Activated naive CD8-positive, alpha-beta T cell treated with anti-CD3 and anti-CD28 coated beads for 36 hours (primary cell): ENCODE results near the gene GRAP2. TPM values are rescaled to one million over a fixed set of nuclear protein-coding genes. Genes with fewer than 3 reads are reported as not detected.
"Not testable (repeated sequence)": the region's sequence is repeated elsewhere in the genome, so short reads cannot be mapped to it uniquely, and the experiment has no call there.

ENCODE experiments used
- DNase-seq: peaks from one replicate; pipeline ENCODE4 v3.0.0; 2021
- H3K27ac Mint-ChIP-seq: one replicate; pipeline ENCODE4 v1.8.0; 2022; ENCODE audit warnings: mild to moderate bottlenecking, moderate library complexity, mixed read lengths
- H3K27me3 Mint-ChIP-seq: one replicate; pipeline ENCODE4 v1.8.0; 2022; ENCODE audit warnings: mild to moderate bottlenecking, mixed read lengths
- H3K36me3 Mint-ChIP-seq: one replicate; pipeline ENCODE4 v1.8.0; 2021; ENCODE audit warnings: mild to moderate bottlenecking, mixed read lengths
- H3K4me1 Mint-ChIP-seq: one replicate; pipeline ENCODE4 v1.8.0; 2021; ENCODE audit warnings: mixed read lengths
- H3K4me3 Mint-ChIP-seq: one replicate; pipeline ENCODE4 v1.8.0; 2022; ENCODE audit warnings: mild to moderate bottlenecking, moderate library complexity, mixed read lengths
- H3K9me3 Mint-ChIP-seq: one replicate; pipeline ENCODE4 v1.8.0; 2022; ENCODE audit warnings: mixed read lengths
- total RNA-seq, 2 experiments: library from RNA; stranded (reverse); gene quantifications; one replicate each; pipeline ENCODE4 v1.2.3, GENCODE V29; 2021

The GRAP2 gene
- total RNA-seq, 2 experiments from 2014 or later, result 65.2 to 65.5 TPM

- DNase-seq, result no peak
- H3K36me3 Mint-ChIP-seq, result peaks cover 24% of the 10 kb centered on the region
- no peaks in the 10 kb centered on the region for H3K27me3 Mint-ChIP-seq
- peak overlapping the region; percentile 89 for H3K27ac Mint-ChIP-seq
- peaks cover 97% of the 10 kb centered on the region for H3K4me1 Mint-ChIP-seq
- H3K9me3 Mint-ChIP-seq, result no peaks in the 10 kb centered on the region
- H3K4me3 Mint-ChIP-seq, result peak overlapping the region; percentile 27
Measured at GRCh38 chr22:39941601-39942000, 40.7 kb downstream of the GRAP2 start.

GRCh38 chr22:39942439-39943230, 41.8 kb downstream of the GRAP2 start:
- peaks cover 30% of the 10 kb centered on the region for H3K36me3 Mint-ChIP-seq
- H3K27ac Mint-ChIP-seq, result peak overlapping the region; percentile 95
- H3K4me3 Mint-ChIP-seq, result peak overlapping the region; percentile 72
- H3K27me3 Mint-ChIP-seq, result no peaks in the 10 kb centered on the region
- H3K4me1 Mint-ChIP-seq, result peaks cover 97% of the 10 kb centered on the region
- no peak for DNase-seq
- H3K9me3 Mint-ChIP-seq, result no peaks in the 10 kb centered on the region

- H3K36me3 Mint-ChIP-seq, result peaks cover 31% of the 10 kb centered on the region
- H3K27me3 Mint-ChIP-seq, result no peaks in the 10 kb centered on the region
- H3K4me1 Mint-ChIP-seq, result peaks cover 97% of the 10 kb centered on the region
- peak; percentile 71 for DNase-seq
- peak overlapping the region; percentile 95 for H3K27ac Mint-ChIP-seq
- no peaks in the 10 kb centered on the region for H3K9me3 Mint-ChIP-seq
- peak overlapping the region; percentile 72 for H3K4me3 Mint-ChIP-seq
Measured at GRCh38 chr22:39943337-39943736, 42.5 kb downstream of the GRAP2 start.

GRCh38 chr22:39943953-39944872, 43.3 kb downstream of the GRAP2 start:
- H3K4me1 Mint-ChIP-seq, result peaks cover 97% of the 10 kb centered on the region
- DNase-seq, result no peak
- H3K36me3 Mint-ChIP-seq, result peaks cover 40% of the 10 kb centered on the region
- H3K9me3 Mint-ChIP-seq, result no peaks in the 10 kb centered on the region
- peak overlapping the region; percentile 72 for H3K4me3 Mint-ChIP-seq
- peak overlapping the region; percentile 95 for H3K27ac Mint-ChIP-seq
- no peaks in the 10 kb centered on the region for H3K27me3 Mint-ChIP-seq

GRCh38 chr22:39946126-39946502, 45.2 kb downstream of the GRAP2 start:
- H3K27me3 Mint-ChIP-seq, result no peaks in the 10 kb centered on the region
- peaks cover 56% of the 10 kb centered on the region for H3K36me3 Mint-ChIP-seq
- no peak for DNase-seq
- peak overlapping the region; percentile 95 for H3K27ac Mint-ChIP-seq
- peaks cover 100% of the 10 kb centered on the region for H3K4me1 Mint-ChIP-seq
- no peak overlapping the region for H3K4me3 Mint-ChIP-seq
- H3K9me3 Mint-ChIP-seq, result no peaks in the 10 kb centered on the region

- Mint-ChIP-seq H3K9me3 (no peaks in the 10 kb centered on the region), H3K36me3 (peaks cover 59% of the 10 kb centered on the region), H3K27me3 (no peaks in the 10 kb centered on the region), H3K4me1 (peaks cover 100% of the 10 kb centered on the region), H3K27ac (peak overlapping the region; percentile 95), H3K4me3 (peak overlapping the region; percentile 64)
- DNase-seq, result no peak
Measured at GRCh38 chr22:39946503-39947219, 45.8 kb downstream of the GRAP2 start.

GRCh38 chr22:39947220-39948216, 46.6 kb downstream of the GRAP2 start:
- Mint-ChIP-seq H3K27me3 (no peaks in the 10 kb centered on the region), H3K27ac (peak overlapping the region; percentile 95), H3K4me3 (peak overlapping the region; percentile 64), H3K4me1 (peaks cover 99% of the 10 kb centered on the region), H3K36me3 (peaks cover 61% of the 10 kb centered on the region), H3K9me3 (no peaks in the 10 kb centered on the region)
- DNase-seq, result no peak

- peaks cover 74% of the 10 kb centered on the region for H3K36me3 Mint-ChIP-seq
- H3K9me3 Mint-ChIP-seq, result no peaks in the 10 kb centered on the region
- H3K4me3 Mint-ChIP-seq, result no peak overlapping the region
- H3K27me3 Mint-ChIP-seq, result no peaks in the 10 kb centered on the region
- DNase-seq, result no peak
- H3K4me1 Mint-ChIP-seq, result peaks cover 95% of the 10 kb centered on the region
- H3K27ac Mint-ChIP-seq, result peak overlapping the region; percentile 88
Measured at GRCh38 chr22:39949964-39950737, 49.3 kb downstream of the GRAP2 start.

- not testable (repeated sequence) for H3K27me3 Mint-ChIP-seq, H3K9me3 Mint-ChIP-seq, DNase-seq
- Mint-ChIP-seq H3K4me3 (peak overlapping the region; percentile 60), H3K27ac (peak overlapping the region; percentile 88), H3K4me1 (peaks cover 88% of the 10 kb centered on the region), H3K36me3 (peaks cover 78% of the 10 kb centered on the region)
Measured at GRCh38 chr22:39951603-39952293, 50.9 kb downstream of the GRAP2 start.

GRCh38 chr22:39952347-39952746, 51.5 kb downstream of the GRAP2 start:
- no peak for DNase-seq
- peaks cover 79% of the 10 kb centered on the region for H3K36me3 Mint-ChIP-seq

GRCh38 chr22:39953101-39953500, 52.2 kb downstream of the GRAP2 start:
- Mint-ChIP-seq H3K36me3 (peaks cover 83% of the 10 kb centered on the region), H3K4me1 (peaks cover 86% of the 10 kb centered on the region), H3K4me3 (no peak overlapping the region), H3K9me3 (no peaks in the 10 kb centered on the region), H3K27ac (peak overlapping the region; percentile 88), H3K27me3 (no peaks in the 10 kb centered on the region)
- DNase-seq, result no peak

More at GRCh38 chr22:39952347-39952746, 51.5 kb downstream of the GRAP2 start:
- Mint-ChIP-seq H3K4me3 (peak overlapping the region; percentile 60), H3K9me3 (no peaks in the 10 kb centered on the region), H3K27me3 (no peaks in the 10 kb centered on the region), H3K4me1 (peaks cover 88% of the 10 kb centered on the region), H3K27ac (peak overlapping the region; percentile 88)

- no peak overlapping the region for H3K4me3 Mint-ChIP-seq
Measured at GRCh38 chr22:39954584-39955055, 53.7 kb downstream of the GRAP2 start.

GRCh38 chr22:39955675-39956074, 54.8 kb downstream of the GRAP2 start:
- Mint-ChIP-seq H3K36me3 (peaks cover 86% of the 10 kb centered on the region), H3K9me3 (no peaks in the 10 kb centered on the region), H3K27me3 (no peaks in the 10 kb centered on the region), H3K4me1 (peaks cover 86% of the 10 kb centered on the region), H3K27ac (peak overlapping the region; percentile 66), H3K4me3 (no peak overlapping the region)
- no peak for DNase-seq

More at GRCh38 chr22:39954584-39955055, 53.7 kb downstream of the GRAP2 start:
- Mint-ChIP-seq H3K36me3 (peaks cover 86% of the 10 kb centered on the region), H3K27me3 (no peaks in the 10 kb centered on the region), H3K4me1 (peaks cover 86% of the 10 kb centered on the region), H3K9me3 (no peaks in the 10 kb centered on the region), H3K27ac (peak overlapping the region; percentile 88)
- no peak for DNase-seq
